CD4-positive, alpha-beta T cell treated with Interleukin-2 at 100 ng/mL for 4 hours (primary cell): ENCODE data around the gene FASTK.

Experiments used
- DNase-seq: peaks from one replicate; pipeline ENCODE4 v3.0.0-alpha.2; 2020; ENCODE audit warnings: low spot score

Gene FASTK

DNA sequence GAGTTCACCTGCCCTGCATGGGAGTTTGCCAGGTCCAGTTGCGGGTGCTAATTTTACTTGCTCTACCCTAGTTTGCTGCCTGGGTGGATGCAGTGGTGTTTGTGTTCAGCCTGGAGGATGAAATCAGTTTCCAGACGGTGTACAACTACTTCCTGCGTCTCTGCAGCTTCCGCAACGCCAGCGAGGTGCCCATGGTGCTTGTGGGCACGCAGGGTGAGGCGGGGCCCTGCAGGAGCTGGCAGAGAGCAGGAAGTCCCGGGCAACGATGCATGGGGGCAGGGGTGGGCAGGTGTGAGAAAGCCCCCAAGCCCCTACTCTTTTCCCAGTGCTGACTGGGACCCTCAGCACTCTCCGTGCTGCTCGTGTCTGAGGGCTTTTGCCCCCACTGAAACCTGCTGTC lies 37.0 kb upstream of the FASTK start:
- peak; percentile 58 for DNase-seq

- no peak for DNase-seq
Observed at GRCh38 chr7:151116603-151117440, 36.2 kb upstream of the FASTK start.

DNA sequence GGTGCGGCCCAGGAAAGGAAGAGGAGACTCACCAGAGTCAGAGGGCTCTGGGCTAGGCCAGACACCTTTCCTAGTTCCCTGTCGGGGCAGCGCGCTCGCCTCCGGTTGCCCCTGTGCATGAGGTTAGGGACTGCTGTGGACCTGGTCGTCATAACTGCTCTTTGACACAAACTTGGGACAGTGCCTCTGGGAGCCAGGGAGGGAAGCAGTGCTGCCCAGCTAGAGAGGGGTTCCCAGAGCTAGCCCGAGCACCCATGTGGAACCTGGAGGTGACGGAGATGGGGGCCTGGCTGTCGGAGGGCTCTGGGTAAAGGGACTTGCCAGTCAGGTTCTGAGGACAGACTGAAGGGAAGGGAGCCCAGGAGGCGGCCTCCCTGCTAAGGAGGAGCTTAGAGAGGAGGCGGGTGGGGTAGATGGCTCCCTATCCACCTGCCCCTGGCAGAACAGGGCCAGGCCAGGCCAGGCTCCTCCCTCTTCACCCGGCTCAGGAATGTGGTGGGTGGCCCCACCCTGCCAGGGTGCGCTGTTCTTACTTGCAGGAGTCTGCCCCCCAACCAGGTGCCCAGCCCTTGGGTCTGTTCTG lies 35.3 kb upstream of the FASTK start:
- DNase-seq = no peak

DNA sequence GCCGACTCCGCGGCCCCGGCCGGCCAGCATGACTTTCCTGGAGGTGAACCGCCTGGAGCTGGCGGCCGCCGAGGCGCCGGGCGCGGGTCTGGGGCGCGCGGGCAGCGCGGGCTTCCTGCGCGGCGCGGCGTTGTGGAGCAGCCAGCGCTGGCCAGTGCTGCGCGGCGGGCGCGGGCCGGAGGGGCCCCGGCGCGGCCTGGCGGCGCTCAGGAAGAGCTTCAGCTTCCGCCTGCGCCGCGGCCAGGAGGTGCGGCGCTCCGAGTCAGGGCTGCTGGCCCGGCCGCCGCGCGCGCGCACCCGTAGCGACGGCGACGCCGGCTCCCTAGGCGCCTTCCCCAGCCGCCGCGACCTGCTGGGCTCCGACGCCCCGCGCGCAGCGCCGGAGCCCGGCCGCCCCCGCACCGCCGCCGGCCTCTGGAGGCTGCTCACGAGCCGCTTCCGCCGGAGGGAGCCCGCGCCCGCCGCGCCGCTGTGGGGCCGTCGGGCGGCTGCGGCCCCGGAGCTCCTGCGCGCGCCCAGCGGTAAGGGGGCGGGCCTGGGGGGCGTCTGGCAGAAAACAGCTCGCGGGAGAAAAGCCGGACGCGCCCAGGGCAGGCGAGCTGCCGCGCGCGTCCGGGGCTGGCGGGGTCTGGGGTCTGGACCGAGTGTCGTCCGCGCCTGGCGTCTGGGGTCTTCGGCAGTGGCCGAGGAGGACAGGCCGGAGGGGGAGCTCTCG lies 34.7 kb upstream of the FASTK start:
- DNase-seq = peak; percentile 10

GRCh38 chr7:151114151-151115090 lies 33.8 kb upstream of the FASTK start:
- DNase-seq = no peak

DNA sequence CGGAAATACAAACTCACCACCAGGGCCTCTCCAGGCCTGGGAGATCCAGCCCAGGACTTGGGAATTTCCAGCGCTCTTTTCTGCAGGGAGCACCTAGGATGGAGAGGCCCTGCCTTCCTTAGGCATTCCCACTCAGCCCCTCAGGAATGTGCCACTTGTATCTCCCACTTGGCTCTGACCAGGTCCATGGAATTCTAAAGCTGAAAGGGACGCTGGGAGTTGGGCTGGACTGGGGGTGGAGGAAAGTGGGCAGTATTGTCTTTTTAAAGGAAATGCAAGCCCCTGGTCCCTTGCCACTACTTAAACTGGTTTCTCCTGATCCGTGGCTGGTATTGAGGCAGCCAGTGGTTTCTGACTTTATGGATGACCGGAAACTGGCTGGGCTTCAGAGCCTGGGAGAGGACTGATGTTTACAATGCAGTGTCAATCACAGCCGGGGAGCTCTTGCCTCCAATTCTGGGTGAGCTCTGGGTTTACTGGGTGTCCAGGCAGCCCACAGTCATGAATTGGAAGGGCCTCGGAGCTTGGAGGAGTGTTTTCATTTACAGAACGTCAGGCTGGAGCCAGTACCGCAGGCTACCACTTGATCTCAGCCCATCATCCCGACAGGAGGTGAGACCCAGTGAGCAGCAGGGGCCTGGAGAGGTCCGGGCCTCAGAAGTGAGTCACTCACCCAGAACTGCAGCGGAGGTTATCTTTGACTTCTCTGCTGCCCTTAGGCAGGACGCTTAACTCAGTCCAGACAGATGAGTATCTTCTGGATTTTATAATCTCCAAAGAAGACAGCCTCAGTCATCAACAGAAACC lies 32.9 kb upstream of the FASTK start:
- DNase-seq = no peak

DNA sequence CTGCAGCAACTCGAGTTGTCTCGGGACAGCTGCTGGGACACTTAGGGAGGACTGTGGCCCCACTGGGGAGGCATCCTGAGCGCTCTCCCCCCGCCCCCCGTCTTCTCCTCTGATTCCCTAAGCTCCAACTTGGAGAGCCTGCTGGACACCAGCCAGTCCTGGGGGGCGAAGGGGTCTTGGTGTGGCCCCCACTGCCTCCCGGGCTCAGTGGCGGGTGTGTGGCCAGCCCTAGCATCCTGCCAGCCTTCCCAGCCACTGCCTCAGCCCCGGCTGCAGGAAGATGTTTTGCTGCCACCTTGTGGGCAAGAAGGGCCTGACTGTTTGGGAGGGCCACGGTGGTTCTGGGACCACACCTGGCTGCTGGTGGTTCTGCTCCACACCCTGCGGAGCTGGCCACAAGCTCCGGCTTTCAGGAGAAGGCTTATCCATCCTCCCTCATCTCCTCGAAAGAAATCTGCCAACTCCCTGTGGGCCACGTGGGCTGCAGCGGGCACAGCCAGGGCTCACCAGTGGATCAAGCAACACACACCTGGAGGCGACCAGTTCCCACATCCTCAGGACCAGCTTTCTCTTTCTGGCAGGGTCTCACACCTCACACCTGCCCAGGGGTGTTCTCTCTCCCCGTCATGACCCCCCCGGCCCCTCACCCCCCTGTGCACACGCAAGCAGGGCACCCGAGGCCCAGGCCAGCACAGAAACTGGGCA lies 30.5 kb upstream of the FASTK start:
- DNase-seq = peak; percentile 77

- no peak for DNase-seq
Observed at GRCh38 chr7:151110236-151110940, 29.8 kb upstream of the FASTK start.

- DNase-seq = no peak
Observed at GRCh38 chr7:151109094-151110048, 28.8 kb upstream of the FASTK start.

GRCh38 chr7:151107882-151108281 lies 27.3 kb upstream of the FASTK start:
- DNase-seq = no peak

DNA sequence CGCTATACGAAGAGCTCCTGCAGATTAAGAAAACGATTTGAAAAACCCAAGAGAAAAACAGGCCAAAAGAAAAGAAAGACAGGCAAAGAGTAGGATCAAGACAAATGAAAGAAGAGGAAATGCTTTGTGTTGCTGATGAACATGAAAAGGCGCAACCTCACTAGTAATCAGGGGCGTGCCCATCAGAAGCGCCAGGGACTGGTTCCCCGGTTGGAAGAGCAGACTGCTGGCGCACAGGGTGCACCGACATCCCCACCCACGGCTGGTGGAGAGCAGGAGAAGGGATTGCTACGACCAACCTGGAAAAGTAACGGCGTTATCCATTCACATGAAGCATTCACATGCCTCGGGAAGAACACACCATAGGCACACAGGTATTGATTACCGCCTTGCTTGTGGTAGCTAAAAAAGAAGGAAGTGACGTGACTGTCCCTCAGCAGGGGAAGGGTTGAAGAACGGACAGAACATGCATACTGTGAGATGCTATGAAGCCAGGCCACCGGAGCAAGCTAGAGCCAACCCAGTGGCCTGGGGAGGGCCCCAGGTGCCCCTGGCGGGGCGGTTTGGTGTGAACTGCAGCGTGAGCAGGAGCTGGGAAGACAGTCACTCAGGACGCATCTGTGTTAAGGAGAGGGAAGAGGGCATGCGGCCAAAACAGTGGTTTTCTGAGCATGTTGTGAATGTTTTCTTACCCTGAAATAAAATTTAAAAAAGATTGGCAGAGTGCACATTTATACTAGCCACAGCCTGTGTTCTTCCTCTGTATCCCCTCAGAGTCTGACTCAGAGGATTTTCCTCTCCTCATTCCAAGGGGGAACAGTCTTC lies 24.0 kb upstream of the FASTK start:
- DNase-seq = no peak

DNA sequence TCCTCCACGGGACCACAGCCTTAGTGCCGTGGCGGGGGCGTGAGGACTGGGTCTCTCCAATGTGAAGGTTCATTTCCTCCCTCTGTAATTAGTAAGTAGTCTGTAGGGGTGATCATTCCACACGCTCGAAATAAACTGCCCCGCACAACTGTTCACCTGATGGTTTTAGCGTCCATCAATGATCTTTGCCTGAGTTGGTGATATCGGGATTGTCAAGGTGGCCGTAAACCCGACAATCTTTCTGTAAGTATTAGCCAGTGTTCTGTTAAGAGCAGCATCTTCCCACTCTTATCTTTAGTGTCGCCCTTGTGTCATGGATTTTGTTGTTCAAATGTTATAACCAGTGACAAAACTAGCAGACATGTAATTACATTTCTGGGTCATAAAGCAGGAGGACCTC lies 23.4 kb upstream of the FASTK start:
- no peak for DNase-seq

- DNase-seq = no peak
Observed at GRCh38 chr7:151102991-151103390, 22.4 kb upstream of the FASTK start.

DNA sequence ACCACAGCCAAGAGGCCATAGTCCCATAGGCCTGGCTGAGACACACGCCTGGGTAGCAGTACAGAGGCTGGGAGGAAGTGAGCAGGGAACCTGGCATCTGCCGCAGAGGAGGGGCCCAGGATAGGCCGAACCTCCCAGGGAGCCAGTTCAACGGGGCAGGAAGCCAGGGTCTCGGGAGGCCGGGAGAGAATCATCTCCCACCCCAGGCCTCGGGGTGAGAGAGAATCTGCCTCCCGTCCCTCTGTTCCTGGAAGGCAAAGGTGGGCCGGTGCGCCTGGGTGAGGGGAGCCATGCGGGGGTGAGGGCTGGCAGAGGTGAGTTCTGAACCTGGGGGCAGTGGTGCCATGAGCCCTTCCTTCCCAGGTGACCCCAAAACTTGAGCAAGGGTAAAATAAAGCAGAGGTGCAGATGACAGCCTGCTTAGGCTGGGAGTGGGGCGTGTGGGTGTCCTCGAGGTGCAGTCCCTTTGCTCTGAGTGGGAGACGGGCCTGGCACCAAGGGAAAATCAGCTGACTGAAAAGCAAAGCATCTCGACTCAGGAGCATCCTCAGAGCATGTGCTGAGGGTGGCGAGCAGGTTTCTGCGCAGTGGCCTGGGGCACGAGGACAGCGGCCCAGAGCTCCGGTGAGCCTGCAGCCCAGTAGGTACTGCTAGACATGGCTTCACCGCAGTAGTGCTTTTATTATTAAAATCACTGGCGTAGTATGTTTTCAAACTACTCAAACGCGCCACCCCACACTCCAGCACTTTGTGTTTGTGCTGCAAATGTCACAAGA lies 21.2 kb upstream of the FASTK start:
- no peak for DNase-seq

DNA sequence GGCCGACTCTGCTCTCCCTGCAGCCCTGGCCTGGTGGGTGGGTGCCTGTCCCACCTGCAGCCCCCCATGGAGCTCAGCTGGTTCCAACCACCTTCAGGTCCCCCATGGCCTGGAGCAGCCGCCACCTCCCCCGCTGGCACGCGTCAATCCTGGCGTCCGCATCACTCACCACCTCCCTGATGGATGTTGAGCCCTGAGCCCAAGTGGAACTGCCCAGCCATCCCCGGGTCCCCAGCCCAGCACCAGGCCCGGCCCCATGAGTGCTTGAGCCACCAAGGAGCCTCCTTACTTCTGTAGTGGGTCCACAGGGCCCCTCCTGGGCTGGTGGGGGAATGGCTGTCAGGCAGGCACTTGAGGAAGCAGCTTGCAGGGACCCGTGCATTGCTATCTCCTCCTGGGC lies 20.3 kb upstream of the FASTK start:
- no peak for DNase-seq

DNA sequence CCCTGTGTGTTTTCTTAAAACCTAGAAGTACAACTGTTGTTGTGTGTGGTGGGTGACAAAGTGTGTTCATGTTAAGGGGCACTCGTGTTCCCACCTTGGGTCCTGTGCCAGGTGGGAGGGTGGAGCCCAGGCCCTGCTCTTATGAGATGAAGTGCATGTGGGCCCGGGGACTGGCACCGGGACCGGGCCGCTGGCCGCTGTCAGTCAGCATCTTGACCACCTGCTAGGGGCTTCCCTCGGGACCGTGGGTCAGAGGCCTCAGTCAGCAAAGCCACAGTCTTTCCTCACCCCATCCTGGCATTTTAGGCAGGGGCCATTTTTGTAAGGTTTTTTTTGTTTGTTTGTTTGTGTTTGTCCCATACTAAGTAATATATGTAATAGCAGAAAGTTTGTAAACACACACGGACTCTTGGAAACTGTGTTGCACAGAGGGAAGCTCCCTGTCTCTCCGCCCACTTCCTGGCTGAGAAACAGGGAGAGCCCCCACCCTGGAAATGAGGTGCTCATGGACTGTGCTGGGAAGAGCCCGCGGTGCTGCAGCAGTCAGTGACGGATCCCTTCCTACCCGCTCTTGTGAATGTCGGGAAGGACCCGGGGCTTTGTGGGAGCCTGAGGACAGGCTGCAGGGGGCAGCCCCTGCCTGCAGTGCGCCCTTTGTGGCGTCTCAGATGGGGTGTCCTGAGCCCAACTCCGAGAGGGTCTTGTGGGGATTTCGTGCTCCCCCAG lies 19.0 kb upstream of the FASTK start:
- DNase-seq = no peak
